ENCODE measurements around the gene TUBA1C. TPM values are rescaled to one million over a fixed set of nuclear protein-coding genes. Genes with fewer than 3 reads are reported as not detected.

Gene TUBA1C
- total RNA-seq, 1 experiment from 2014 or later, result 660 TPM

DNA sequence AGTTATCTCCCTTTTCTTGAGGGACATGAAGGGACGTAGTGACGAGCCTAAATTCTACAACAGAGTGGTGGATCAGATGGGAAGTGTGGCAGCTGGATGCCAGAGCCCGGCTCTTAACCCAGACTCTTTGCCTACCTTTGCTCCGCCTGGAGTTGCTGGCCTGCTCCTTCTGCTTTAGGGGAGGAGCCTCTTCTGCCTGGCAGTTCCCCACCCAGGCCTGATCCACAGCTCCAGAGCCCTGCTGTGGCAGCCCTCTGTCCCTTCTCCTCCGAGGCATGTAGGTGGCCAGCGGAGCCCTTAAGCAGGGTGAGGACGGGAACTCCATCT lies 27.8 kb downstream of the TUBA1C start:
- H2BK12ac ChIP-seq (ENCODE audit: insufficient read length, low read depth, low read length), result no peak overlapping the region
- no peaks in the 10 kb centered on the region for H3K79me2 ChIP-seq (ENCODE audit: insufficient read depth, low read length)
- no peak overlapping the region for H4K8ac ChIP-seq (replicated peaks; ENCODE audit: insufficient read length, low read depth, low read length)
- no peak overlapping the region for H4K5ac ChIP-seq (ENCODE audit: insufficient read length, low read depth, low read length)
- no peak overlapping the region for H2BK15ac ChIP-seq (ENCODE audit: low read depth, low read length)
- H3K9ac ChIP-seq (ENCODE audit: extremely low read depth, insufficient read length, low read length), result no peak overlapping the region
- H3K4me3 Mint-ChIP-seq, result no peak overlapping the region
- no peak overlapping the region for H2AK5ac ChIP-seq (ENCODE audit: insufficient read length, low read length)
- no peak overlapping the region for H3K14ac ChIP-seq (ENCODE audit: insufficient read depth, low read length)
- no peak overlapping the region for H3K4me2 ChIP-seq (ENCODE audit: insufficient read depth, insufficient read length, low read length)
- H3K56ac ChIP-seq (ENCODE audit: insufficient read length, low read depth, low read length), result no peak overlapping the region
- DNase-seq, result no peak
- H3K9me3 Mint-ChIP-seq, result peaks cover 0 to 2% of the 10 kb centered on the region in 2 experiments; a peak in 1 of 5 replicates
- no peak overlapping the region for H2BK5ac ChIP-seq (ENCODE audit: insufficient read length, low read length)
- H4K20me1 ChIP-seq (ENCODE audit: control insufficient read depth, insufficient read depth, insufficient read length), result peaks cover 3% of the 10 kb centered on the region
- H3K27me3 ChIP-seq (ENCODE audit: insufficient read depth, low read length), result peaks cover 44% of the 10 kb centered on the region
- no peak overlapping the region for H3T11ph ChIP-seq (ENCODE audit: low read length)
- H3K9me3 ChIP-seq (ENCODE audit: control insufficient read depth, low read depth, low read length), result no peaks in the 10 kb centered on the region
- peaks cover 84% of the 10 kb centered on the region for H3K27me3 Mint-ChIP-seq (ENCODE audit: low read depth)
- H3K27ac ChIP-seq (ENCODE audit: insufficient read length, low read depth, low read length), result no peak overlapping the region
- no peak overlapping the region for H3K4ac ChIP-seq (ENCODE audit: low read depth, low read length)
- H3K27ac Mint-ChIP-seq, result no peak overlapping the region
- no peaks in the 10 kb centered on the region for H3K79me1 ChIP-seq (ENCODE audit: insufficient read depth, low read depth, low read length, poor library complexity, severe bottlenecking)
- H3K23me2 ChIP-seq (ENCODE audit: insufficient read length, low read depth, low read length, poor library complexity, severe bottlenecking), result peaks cover 5% of the 10 kb centered on the region
- H3K4me1 Mint-ChIP-seq, result peaks cover 12 to 41% of the 10 kb centered on the region in 2 experiments
- H2AFZ ChIP-seq (ENCODE audit: low read length), result no peak overlapping the region
- no peak overlapping the region for H2BK20ac ChIP-seq (ENCODE audit: low read depth, low read length, poor library complexity, severe bottlenecking)
- H4K91ac ChIP-seq (ENCODE audit: insufficient read length, low read depth, low read length), result no peak overlapping the region
- H2BK120ac ChIP-seq (ENCODE audit: low read depth, low read length, poor library complexity, severe bottlenecking), result no peak overlapping the region
- WGBS (ENCODE audit: extremely low coverage, insufficient read length, low lambda C conversion rate), result no CpG with 5 or more reads among the region's 7 CpGs
- H3K4me1 ChIP-seq (ENCODE audit: insufficient read depth, low read length), result no peaks in the 10 kb centered on the region
- H3K23ac ChIP-seq (ENCODE audit: insufficient read length, low read depth, low read length), result no peak overlapping the region
- no peak overlapping the region for H3K18ac ChIP-seq (ENCODE audit: insufficient read length, low read depth, low read length)
- TF ChIP-seq, protein P1, sequence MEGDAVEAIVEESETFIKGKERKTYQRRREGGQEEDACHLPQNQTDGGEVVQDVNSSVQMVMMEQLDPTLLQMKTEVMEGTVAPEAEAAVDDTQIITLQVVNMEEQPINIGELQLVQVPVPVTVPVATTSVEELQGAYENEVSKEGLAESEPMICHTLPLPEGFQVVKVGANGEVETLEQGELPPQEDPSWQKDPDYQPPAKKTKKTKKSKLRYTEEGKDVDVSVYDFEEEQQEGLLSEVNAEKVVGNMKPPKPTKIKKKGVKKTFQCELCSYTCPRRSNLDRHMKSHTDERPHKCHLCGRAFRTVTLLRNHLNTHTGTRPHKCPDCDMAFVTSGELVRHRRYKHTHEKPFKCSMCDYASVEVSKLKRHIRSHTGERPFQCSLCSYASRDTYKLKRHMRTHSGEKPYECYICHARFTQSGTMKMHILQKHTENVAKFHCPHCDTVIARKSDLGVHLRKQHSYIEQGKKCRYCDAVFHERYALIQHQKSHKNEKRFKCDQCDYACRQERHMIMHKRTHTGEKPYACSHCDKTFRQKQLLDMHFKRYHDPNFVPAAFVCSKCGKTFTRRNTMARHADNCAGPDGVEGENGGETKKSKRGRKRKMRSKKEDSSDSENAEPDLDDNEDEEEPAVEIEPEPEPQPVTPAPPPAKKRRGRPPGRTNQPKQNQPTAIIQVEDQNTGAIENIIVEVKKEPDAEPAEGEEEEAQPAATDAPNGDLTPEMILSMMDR (conservative IDR thresholded peaks at IDR 0.05), result no peak
- no peaks in the 10 kb centered on the region; a peak in 1 of 7 replicates for H3K36me3 Mint-ChIP-seq (ENCODE audit: insufficient read depth in 1 of 3, low read depth in 3 of 3)

Data from H9 (cell line).